GM19468 (cell line): ENCODE data around the gene RBM26.
"Not testable (repeated sequence)": the region's sequence is repeated elsewhere in the genome, so short reads cannot be mapped to it uniquely, and the experiment has no call there.

Source experiments
- ATAC-seq: cut with Tn5 transposase; IDR thresholded peaks from one replicate; pipeline ENCODE4 v1.9.1; 2021; ENCODE audit warnings: mild to moderate bottlenecking, moderate library complexity, moderate number of reproducible peaks; ENCODE audit not compliant: unreplicated experiment; ENCODE audit errors: extremely low read depth

The RBM26 gene

GRCh38 chr13:79287939-79288795, 117.9 kb downstream of the RBM26 start:
- no peak for ATAC-seq

- no peak for ATAC-seq
Measured at GRCh38 chr13:79285159-79285558, 120.9 kb downstream of the RBM26 start.

GRCh38 chr13:79283742-79284141, 122.3 kb downstream of the RBM26 start:
- no peak for ATAC-seq

GRCh38 chr13:79282976-79283375, 123.1 kb downstream of the RBM26 start:
- no peak for ATAC-seq

GRCh38 chr13:79282508-79282907, 123.5 kb downstream of the RBM26 start:
- no peak for ATAC-seq

GRCh38 chr13:79281339-79281747, 124.7 kb downstream of the RBM26 start:
- ATAC-seq: no peak

- not testable (repeated sequence) for ATAC-seq
Measured at GRCh38 chr13:79279735-79280134, 126.3 kb downstream of the RBM26 start.

- no peak for ATAC-seq
Measured at GRCh38 chr13:79273045-79273444, 133.0 kb downstream of the RBM26 start.

- ATAC-seq: no peak
Measured at GRCh38 chr13:79271616-79272015, 134.4 kb downstream of the RBM26 start.

- no peak for ATAC-seq
Measured at GRCh38 chr13:79270859-79271258, 135.2 kb downstream of the RBM26 start.
